ENCODE measurements around the gene MUSTN1.

DNA sequence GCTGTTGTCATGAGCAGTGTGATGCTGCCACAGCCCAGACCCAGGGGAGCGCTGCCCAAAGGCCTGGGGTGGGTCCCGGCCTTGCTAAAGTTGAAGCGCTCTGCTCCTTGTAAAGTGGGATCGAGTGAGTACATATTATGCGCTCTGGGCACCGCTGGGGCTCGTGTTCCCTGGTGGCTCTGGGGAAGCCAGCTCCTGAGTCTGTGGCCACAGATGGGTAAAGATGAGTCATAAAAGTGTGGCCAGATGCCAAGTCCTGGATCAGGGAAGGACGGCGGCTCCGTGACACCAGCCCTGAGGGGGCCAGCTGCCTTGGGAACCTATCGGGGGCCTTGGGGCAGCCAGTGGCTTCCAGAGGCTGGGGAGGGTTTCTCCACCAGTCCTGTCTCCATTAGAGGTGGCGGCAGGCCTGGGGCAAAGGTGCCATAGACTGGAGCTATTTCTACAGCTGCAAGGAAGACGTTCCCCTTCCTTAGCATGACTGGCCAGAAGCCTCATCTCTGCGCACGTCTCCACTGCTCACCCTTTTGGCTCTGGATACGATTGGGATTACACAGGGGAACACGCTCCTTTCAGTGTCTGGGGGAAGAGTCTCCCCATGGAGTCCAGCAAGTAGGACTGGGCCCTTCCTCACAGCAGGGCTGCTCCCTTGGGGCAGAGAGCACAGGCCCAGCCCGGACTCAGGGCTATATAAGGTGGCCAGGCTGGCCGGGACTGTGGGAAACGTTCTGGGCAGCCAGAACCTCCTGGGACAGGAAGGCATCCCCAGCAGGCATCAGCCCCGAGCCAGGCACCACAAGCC, 3.1 kb downstream of the MUSTN1 start:
- no peak for TF ChIP-seq EZH2 (IDR thresholded peaks at IDR 0.05; ENCODE audit: borderline replicate concordance, low read depth, low read length, severe bottlenecking)
- TF ChIP-seq, protein P1, sequence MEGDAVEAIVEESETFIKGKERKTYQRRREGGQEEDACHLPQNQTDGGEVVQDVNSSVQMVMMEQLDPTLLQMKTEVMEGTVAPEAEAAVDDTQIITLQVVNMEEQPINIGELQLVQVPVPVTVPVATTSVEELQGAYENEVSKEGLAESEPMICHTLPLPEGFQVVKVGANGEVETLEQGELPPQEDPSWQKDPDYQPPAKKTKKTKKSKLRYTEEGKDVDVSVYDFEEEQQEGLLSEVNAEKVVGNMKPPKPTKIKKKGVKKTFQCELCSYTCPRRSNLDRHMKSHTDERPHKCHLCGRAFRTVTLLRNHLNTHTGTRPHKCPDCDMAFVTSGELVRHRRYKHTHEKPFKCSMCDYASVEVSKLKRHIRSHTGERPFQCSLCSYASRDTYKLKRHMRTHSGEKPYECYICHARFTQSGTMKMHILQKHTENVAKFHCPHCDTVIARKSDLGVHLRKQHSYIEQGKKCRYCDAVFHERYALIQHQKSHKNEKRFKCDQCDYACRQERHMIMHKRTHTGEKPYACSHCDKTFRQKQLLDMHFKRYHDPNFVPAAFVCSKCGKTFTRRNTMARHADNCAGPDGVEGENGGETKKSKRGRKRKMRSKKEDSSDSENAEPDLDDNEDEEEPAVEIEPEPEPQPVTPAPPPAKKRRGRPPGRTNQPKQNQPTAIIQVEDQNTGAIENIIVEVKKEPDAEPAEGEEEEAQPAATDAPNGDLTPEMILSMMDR (IDR thresholded peaks at IDR 0.05; ENCODE audit: borderline replicate concordance, extremely low read depth, low read length, poor library complexity, severe bottlenecking) = no peak

Data from DND-41 (cell line).